ENCODE results near the gene GGT6. TPM values are rescaled to one million over a fixed set of nuclear protein-coding genes. Genes with fewer than 3 reads are reported as not detected.

Gene GGT6
- total RNA-seq, 2 experiments from 2014 or later = not detected

DNA sequence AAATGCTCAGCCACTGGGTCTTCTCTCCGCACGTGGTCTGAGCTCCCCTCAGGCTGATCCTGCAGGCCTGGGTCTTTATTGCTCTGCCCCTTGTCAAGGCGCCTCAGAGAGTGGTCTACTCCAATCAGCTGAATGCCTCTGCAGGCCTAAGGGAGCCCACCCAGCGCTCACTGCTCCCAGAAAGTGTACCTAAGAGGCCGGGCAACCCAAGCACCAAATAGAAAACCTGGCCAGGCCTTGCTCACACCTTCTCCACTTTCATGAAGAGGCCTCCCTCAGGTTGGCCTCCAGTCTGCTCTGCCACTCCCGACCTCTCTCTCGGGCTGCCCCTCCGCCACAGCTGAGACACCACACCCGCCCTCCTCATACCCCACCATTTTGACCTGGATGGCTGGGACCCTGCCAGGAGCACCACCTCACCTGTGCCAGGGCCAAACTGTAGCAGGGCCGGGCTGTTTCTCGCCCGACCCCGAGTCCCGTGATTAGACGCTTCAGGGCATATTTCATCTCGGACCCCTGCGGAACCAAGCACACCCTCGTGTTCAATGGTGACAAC lies 5.9 kb downstream of the GGT6 start:
- peak overlapping the region; percentile 82 for H3K27ac ChIP-seq (ENCODE audit: low read depth in 1 of 2, low read length in 2 of 2)
- H3K4me1 ChIP-seq (ENCODE audit: insufficient read depth, low read length) = peaks cover 38% of the 10 kb centered on the region
- ChIA-PET POLR2A (interaction anchor here (0.6 to 1.7 kb wide), 4 partner anchors 13 to 81 kb away, joined by 3 to 7 read pairs (median 4); partner anchors contain the start of gene SPNS2), CTCF (interaction anchor here (1.1 to 1.3 kb wide), 2 partner anchors 11 to 12 kb away, joined by 3 to 5 read pairs; no protein-coding TSS in a partner anchor)
- peak overlapping the region; percentile 99 for H3K4me3 ChIP-seq (ENCODE audit: low read length)
- peaks cover 44% of the 10 kb centered on the region for H3K36me3 Mint-ChIP-seq (ENCODE audit: low read depth)
- peak overlapping the region; percentile 96 for H3K27ac Mint-ChIP-seq
- intact Hi-C loops (cut with DNase I, micrococcal nuclease) = no loop called here
- peaks cover 32% of the 10 kb centered on the region for H3K4me1 Mint-ChIP-seq (ENCODE audit: low read depth)
- H3K9me3 ChIP-seq (ENCODE audit: control insufficient read depth in 1 of 2, insufficient read depth in 1 of 2, low read length in 2 of 2) = peaks cover 0 to 3% of the 10 kb centered on the region in 2 experiments
- DNase-seq = no peak
- TF ChIP-seq CTCF (IDR thresholded peaks at IDR 0.05) = no peak
- H3K27me3 Mint-ChIP-seq = no peaks in the 10 kb centered on the region
- no peaks in the 10 kb centered on the region for H3K9me3 Mint-ChIP-seq
- ATAC-seq (ENCODE audit: poor library complexity) = no peak
- no peaks in the 10 kb centered on the region for H3K27me3 ChIP-seq (ENCODE audit: control insufficient read depth in 1 of 2, insufficient read depth in 2 of 2, low read length in 2 of 2)
- peaks cover 36% of the 10 kb centered on the region for H3K36me3 ChIP-seq (ENCODE audit: insufficient read depth, low read length)
- H3K4me3 Mint-ChIP-seq = peak overlapping the region; percentile 97

DNA sequence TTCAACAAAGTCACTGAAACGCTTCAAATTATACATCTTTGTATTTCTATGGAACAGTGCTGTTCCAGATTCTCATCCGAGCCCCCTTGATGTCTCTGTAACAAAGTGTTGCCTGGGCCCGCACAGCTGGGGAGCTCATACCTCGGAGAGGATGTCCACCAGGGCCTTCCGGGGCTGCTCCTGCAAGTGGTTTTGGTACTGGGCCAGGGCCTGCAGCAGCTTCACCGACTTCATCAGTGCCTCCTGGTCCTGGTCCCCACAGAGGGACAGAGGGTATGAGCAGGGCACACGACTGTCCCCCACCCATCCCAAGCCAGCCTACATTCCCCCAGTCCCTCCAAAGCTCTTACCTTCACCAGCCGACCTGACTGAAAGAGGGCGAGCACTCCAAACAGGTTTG lies 6.7 kb downstream of the GGT6 start:
- CTCF ChIA-PET = interaction anchor here (0.9 kb wide), 2 partner anchors 12 to 13 kb away, joined by 3 read pairs; no protein-coding TSS in a partner anchor
- POLR2A ChIA-PET = interaction anchor here (1.1 kb wide), 1 partner anchor 11 kb away, joined by 3 read pairs; no protein-coding TSS in a partner anchor
- no peak for TF ChIP-seq CTCF (IDR thresholded peaks at IDR 0.05)
- peaks cover 38% of the 10 kb centered on the region for H3K4me1 ChIP-seq (ENCODE audit: insufficient read depth, low read length)
- H3K9me3 ChIP-seq (ENCODE audit: control insufficient read depth in 1 of 2, insufficient read depth in 1 of 2, low read length in 2 of 2) = peaks cover 0 to 3% of the 10 kb centered on the region in 2 experiments
- intact Hi-C loops (cut with DNase I, micrococcal nuclease) = no loop called here
- H3K9me3 Mint-ChIP-seq = no peaks in the 10 kb centered on the region
- no peak overlapping the region for H3K27ac ChIP-seq (ENCODE audit: low read depth in 1 of 2, low read length in 2 of 2)
- peak overlapping the region; percentile 99 for H3K4me3 ChIP-seq (ENCODE audit: low read length)
- H3K27ac Mint-ChIP-seq = no peak overlapping the region
- ATAC-seq (ENCODE audit: poor library complexity) = no peak
- peaks cover 50% of the 10 kb centered on the region for H3K36me3 Mint-ChIP-seq (ENCODE audit: low read depth)
- peaks cover 44% of the 10 kb centered on the region for H3K36me3 ChIP-seq (ENCODE audit: insufficient read depth, low read length)
- H3K27me3 Mint-ChIP-seq = no peaks in the 10 kb centered on the region
- H3K4me3 Mint-ChIP-seq = peak overlapping the region; percentile 97
- no peaks in the 10 kb centered on the region for H3K27me3 ChIP-seq (ENCODE audit: control insufficient read depth in 1 of 2, insufficient read depth in 2 of 2, low read length in 2 of 2)
- peaks cover 32% of the 10 kb centered on the region for H3K4me1 Mint-ChIP-seq (ENCODE audit: low read depth)
- DNase-seq = no peak

DNA sequence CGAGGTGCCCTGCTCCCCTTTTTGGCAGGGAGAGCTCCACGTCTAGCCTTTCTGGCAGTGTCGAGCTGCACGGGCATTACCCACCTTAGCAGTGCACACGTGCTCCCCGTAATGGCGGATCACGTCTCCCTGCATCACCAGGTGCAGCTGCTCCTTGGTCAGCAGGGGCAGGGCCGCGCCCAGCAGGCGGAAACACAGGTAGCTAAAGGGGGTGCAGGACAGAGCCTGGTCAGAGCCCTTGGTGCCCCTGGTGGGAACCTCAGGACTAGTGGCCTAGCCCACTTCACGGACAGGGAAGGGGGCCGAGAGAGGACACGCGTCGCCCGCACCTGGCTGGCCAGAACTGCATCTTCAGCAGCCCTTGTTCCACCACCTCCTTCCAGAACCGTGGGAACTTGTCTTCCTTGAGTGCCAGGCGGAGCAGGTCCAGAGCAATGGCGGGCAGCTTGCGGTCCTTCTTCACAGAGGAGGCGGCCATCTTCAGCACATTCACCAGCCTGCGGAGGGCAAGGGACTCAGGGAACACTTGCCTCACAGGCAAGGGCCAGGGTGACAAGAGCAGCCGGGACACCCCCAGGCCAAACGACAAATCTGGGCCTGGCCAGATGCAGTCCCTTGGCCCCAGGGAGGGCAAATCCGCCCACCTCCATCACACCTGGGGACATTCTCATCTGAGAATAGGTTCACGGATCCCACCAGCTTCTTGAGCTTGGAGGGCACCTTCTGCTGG lies 8.4 kb downstream of the GGT6 start:
- Mint-ChIP-seq H3K27me3 (no peaks in the 10 kb centered on the region), H3K36me3 (ENCODE audit: low read depth) (peaks cover 59% of the 10 kb centered on the region), H3K4me3 (no peak overlapping the region), H3K4me1 (ENCODE audit: low read depth) (peaks cover 32% of the 10 kb centered on the region), H3K9me3 (no peaks in the 10 kb centered on the region), H3K27ac (no peak overlapping the region)
- ChIA-PET CTCF (interaction anchor here (1.1 kb wide), 1 partner anchor 14 kb away, joined by 4 read pairs; no protein-coding TSS in a partner anchor), POLR2A (no interaction called here)
- Histone ChIP-seq H3K4me1 (ENCODE audit: insufficient read depth, low read length) (peaks cover 38% of the 10 kb centered on the region), H3K27me3 (ENCODE audit: control insufficient read depth in 1 of 2, insufficient read depth in 2 of 2, low read length in 2 of 2) (no peaks in the 10 kb centered on the region), H3K36me3 (ENCODE audit: insufficient read depth, low read length) (peaks cover 61% of the 10 kb centered on the region), H3K4me3 (ENCODE audit: low read length) (no peak overlapping the region), H3K9me3 (ENCODE audit: control insufficient read depth in 1 of 2, insufficient read depth in 1 of 2, low read length in 2 of 2) (no peaks in the 10 kb centered on the region), H3K27ac (ENCODE audit: low read depth in 1 of 2, low read length in 2 of 2) (no peak overlapping the region)
- intact Hi-C loops (cut with DNase I, micrococcal nuclease) = no loop called here
- no peak for TF ChIP-seq CTCF (IDR thresholded peaks at IDR 0.05)
- DNase-seq (no peak), ATAC-seq (ENCODE audit: poor library complexity) (no peak)

Data from CD4-positive, alpha-beta T cell (primary cell).